Natural killer cell (primary cell): ENCODE data around the gene CRADD. TPM values are rescaled to one million over a fixed set of nuclear protein-coding genes. Genes with fewer than 3 reads are reported as not detected.
A peak's percentile ranks its signal among the peaks of the same experiment; 100 is the strongest.

Experiments used
- ATAC-seq, 3 donors: fragments of 150-1000 bp in 2 of 3; fragments of 200-7000 bp in 1 of 3; cut with Tn5 transposase; 1 replicate in 1 of 3; 2 replicates in 2 of 3; pipeline ENCODE4 v1.10.0; 2021; ENCODE audit warnings: mild to moderate bottlenecking in 2 of 3, moderate library complexity in 2 of 3
- DNase-seq, 2 donors: peaks; one replicate each; pipeline versions ENCODE4 v3.0.0 to v3.0.0-alpha.2; 2013 to 2021; ENCODE audit warnings: mixed read lengths in 1 of 2
- H3K27ac ChIP-seq: one replicate; pipeline ENCODE4 v1.5.1; 2013; ENCODE audit warnings: mild to moderate bottlenecking, low read length
- H3K27me3 ChIP-seq: one replicate; pipeline ENCODE4 v1.6.1; 2013; ENCODE audit warnings: low read length; ENCODE audit not compliant: control insufficient read depth, insufficient read depth
- H3K36me3 ChIP-seq: one replicate; pipeline ENCODE4 v1.6.1; 2013; ENCODE audit warnings: low read length; ENCODE audit not compliant: control insufficient read depth, insufficient read depth
- H3K4me1 ChIP-seq: one replicate; pipeline ENCODE4 v1.6.1; 2013; ENCODE audit warnings: low read length; ENCODE audit not compliant: control insufficient read depth, insufficient read depth
- H3K4me3 ChIP-seq: one replicate; pipeline ENCODE4 v1.5.1; 2013; ENCODE audit warnings: low read length
- H3K9me3 ChIP-seq: one replicate; pipeline ENCODE4 v1.6.1; 2013; ENCODE audit warnings: low read length; ENCODE audit not compliant: control insufficient read depth, insufficient read depth
- H3K27ac Mint-ChIP-seq, 2 donors: one replicate each; pipeline ENCODE4 v1.8.0; 2022; ENCODE audit warnings: mild to moderate bottlenecking in 2 of 2, mixed read lengths in 2 of 2, moderate library complexity in 1 of 2
- H3K27me3 Mint-ChIP-seq, 2 donors: one replicate each; pipeline ENCODE4 v1.8.0; 2022; ENCODE audit warnings: low read depth in 2 of 2, mixed read lengths in 2 of 2
- H3K36me3 Mint-ChIP-seq: one replicate; pipeline ENCODE4 v1.8.0; 2022; ENCODE audit warnings: mixed read lengths
- H3K4me1 Mint-ChIP-seq, 2 donors: one replicate each; pipeline ENCODE4 v1.8.0; 2022; ENCODE audit warnings: mixed read lengths in 2 of 2
- H3K4me3 Mint-ChIP-seq: one replicate; pipeline ENCODE4 v1.8.0; 2022; ENCODE audit warnings: mild to moderate bottlenecking, moderate library complexity, mixed read lengths
- H3K9me3 Mint-ChIP-seq, 2 donors: one replicate each; pipeline ENCODE4 v1.8.0; 2022; ENCODE audit warnings: mixed read lengths in 2 of 2
- WGBS: methylation state at CpG from one replicate; pipeline ENCODE4 v1.1.7; 2013; ENCODE audit warnings: missing lambda C conversion rate; ENCODE audit not compliant: insufficient coverage; 5-methylcytosine and 5-hydroxymethylcytosine counted together
- intact Hi-C: fragments of 100-400 bp; cut with micrococcal nuclease; formaldehyde crosslinking; loops from one replicate; pipeline ENCODE4 v1.14.2; 2022
- total RNA-seq, 4 donors: library from RNA; stranded (reverse); fragments of 120-200 nt in 1 of 4; gene quantifications; one replicate each; pipeline versions ENCODE4 v1.2.3 to v1.2.4, GENCODE V29; 2013 to 2022
- TF ChIP-seq, protein P1 (sequence below): fragments of 200-600 bp; IDR thresholded peaks from one replicate; pipeline ENCODE4 v1.8.0; 2022; ENCODE audit warnings: antibody characterized with exemption

Gene CRADD
- total RNA-seq, 3 donors from 2014 or later (not counting 1 experiment from before 2014, with no cell fraction given), result 19.1 to 27.5 (median 26.4) TPM

DNA sequence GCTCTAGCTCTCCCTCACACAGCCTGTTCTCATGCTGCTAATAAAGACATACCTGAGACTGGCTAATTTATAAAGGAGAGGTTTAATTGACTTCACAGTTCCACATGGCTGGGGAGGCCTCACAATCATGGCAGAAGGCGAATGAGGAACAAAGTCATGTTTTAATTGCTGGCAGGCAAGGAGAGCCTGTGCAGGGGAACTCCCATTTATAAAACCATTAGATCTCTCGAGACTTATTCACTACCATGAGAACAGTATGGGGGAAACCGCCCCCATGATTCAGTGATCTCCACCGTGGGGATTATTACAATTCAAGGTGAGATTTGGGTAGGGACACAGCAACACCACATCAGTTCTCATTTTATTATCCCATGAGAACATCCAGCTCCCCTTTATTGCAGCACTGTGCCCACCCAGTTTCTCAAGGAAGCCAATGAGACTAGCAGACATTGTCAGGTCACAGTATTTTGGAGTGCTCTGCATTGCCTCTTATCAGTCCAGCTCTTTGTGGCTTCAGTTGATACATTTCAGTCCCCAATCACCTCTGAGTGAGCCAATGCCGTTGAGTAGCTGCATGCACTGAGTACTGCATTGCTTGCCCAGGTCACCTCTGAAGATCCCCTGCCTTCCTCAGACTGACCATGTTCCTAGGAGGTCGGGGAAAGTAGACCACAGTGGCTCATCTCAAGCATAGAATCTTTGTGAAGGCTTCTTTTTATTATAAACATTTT lies 131.2 kb downstream of the CRADD start:
- Mint-ChIP-seq H3K36me3 (no peaks in the 10 kb centered on the region), H3K27ac (peak overlapping the region in 1 of 2 donors; percentile 2), H3K4me3 (no peak overlapping the region), H3K4me1 (peaks cover 29 to 35% of the 10 kb centered on the region in 2 donors), H3K27me3 (no peaks in the 10 kb centered on the region), H3K9me3 (no peaks in the 10 kb centered on the region)
- Histone ChIP-seq H3K4me1 (peaks cover 6% of the 10 kb centered on the region), H3K4me3 (no peak overlapping the region), H3K27ac (no peak overlapping the region), H3K36me3 (no peaks in the 10 kb centered on the region), H3K27me3 (no peaks in the 10 kb centered on the region), H3K9me3 (no peaks in the 10 kb centered on the region)
- no peak for DNase-seq
- TF ChIP-seq, protein P1, sequence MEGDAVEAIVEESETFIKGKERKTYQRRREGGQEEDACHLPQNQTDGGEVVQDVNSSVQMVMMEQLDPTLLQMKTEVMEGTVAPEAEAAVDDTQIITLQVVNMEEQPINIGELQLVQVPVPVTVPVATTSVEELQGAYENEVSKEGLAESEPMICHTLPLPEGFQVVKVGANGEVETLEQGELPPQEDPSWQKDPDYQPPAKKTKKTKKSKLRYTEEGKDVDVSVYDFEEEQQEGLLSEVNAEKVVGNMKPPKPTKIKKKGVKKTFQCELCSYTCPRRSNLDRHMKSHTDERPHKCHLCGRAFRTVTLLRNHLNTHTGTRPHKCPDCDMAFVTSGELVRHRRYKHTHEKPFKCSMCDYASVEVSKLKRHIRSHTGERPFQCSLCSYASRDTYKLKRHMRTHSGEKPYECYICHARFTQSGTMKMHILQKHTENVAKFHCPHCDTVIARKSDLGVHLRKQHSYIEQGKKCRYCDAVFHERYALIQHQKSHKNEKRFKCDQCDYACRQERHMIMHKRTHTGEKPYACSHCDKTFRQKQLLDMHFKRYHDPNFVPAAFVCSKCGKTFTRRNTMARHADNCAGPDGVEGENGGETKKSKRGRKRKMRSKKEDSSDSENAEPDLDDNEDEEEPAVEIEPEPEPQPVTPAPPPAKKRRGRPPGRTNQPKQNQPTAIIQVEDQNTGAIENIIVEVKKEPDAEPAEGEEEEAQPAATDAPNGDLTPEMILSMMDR, result no peak
- intact Hi-C loops, result no loop called here
- no peak for ATAC-seq
- WGBS, result 87% methylated on average over 3 of the region's 6 CpGs

DNA sequence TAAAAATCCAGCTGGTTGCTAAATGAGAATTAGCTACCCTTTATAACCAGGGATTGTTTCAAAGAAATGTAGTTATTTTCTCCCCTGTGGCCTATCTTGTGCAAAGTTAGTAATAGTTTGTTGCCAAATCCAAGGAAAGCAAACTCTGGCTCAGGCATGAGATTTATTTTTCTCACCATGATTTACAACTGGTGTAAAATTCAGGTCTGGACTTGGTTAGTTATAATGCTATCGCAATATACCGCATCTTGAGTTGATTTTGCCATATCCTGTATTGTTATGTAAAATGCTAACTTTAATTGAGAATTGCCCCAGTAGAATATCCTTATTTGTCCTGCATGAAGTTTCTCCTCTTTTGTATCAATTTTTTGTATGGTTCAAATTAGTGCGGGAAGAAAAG lies 135.5 kb downstream of the CRADD start:
- Mint-ChIP-seq H3K36me3 (no peaks in the 10 kb centered on the region), H3K4me3 (no peak overlapping the region), H3K9me3 (no peaks in the 10 kb centered on the region), H3K27ac (no peak overlapping the region), H3K27me3 (no peaks in the 10 kb centered on the region), H3K4me1 (peaks cover 16% of the 10 kb centered on the region in 2 donors)
- H3K9me3 ChIP-seq, result no peaks in the 10 kb centered on the region
- H3K27me3 ChIP-seq, result no peaks in the 10 kb centered on the region
- WGBS, result 100% methylated on average over 2 of the region's 3 CpGs
- TF ChIP-seq, protein P1, result no peak
- no peak overlapping the region for H3K4me3 ChIP-seq
- ATAC-seq (no peak), DNase-seq (no peak)
- peaks cover 2% of the 10 kb centered on the region for H3K4me1 ChIP-seq
- no peak overlapping the region for H3K27ac ChIP-seq
- intact Hi-C loops, result no loop called here
- H3K36me3 ChIP-seq, result no peaks in the 10 kb centered on the region

DNA sequence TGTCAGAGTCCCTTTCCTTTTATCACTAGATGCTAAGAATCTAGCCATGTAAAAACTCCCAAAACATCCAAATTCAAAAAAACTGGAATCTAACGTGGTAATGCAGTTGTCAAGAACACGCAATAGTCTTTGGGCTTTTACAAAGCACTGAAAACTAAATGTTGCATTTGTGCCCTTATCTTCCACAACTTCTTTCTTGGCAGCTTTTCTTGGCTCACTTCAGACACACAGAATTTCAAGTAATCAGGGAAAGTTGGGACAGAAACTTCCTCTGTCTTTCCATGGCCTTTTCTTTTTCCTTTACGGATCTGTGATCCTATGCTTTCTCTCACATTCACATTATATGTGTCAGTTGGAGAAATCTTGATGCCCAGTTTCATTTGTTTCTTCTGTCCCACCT lies 136.0 kb downstream of the CRADD start:
- intact Hi-C loops, result no loop called here
- H3K4me1 ChIP-seq, result no peaks in the 10 kb centered on the region
- Mint-ChIP-seq H3K27ac (no peak overlapping the region), H3K36me3 (no peaks in the 10 kb centered on the region), H3K4me3 (no peak overlapping the region), H3K4me1 (peaks cover 11 to 13% of the 10 kb centered on the region in 2 donors), H3K9me3 (no peaks in the 10 kb centered on the region), H3K27me3 (no peaks in the 10 kb centered on the region)
- no peaks in the 10 kb centered on the region for H3K9me3 ChIP-seq
- no peak overlapping the region for H3K4me3 ChIP-seq
- TF ChIP-seq, protein P1, result no peak
- no peaks in the 10 kb centered on the region for H3K27me3 ChIP-seq
- DNase-seq, result no peak
- no peak overlapping the region for H3K27ac ChIP-seq
- WGBS, result 86% methylated on average over 3 of the region's 3 CpGs
- no peak for ATAC-seq
- H3K36me3 ChIP-seq, result no peaks in the 10 kb centered on the region
